Stimulated activated CD4-positive, alpha-beta T cell treated with anti-CD3 and anti-CD28 coated beads, Interleukin-2, amount 100 ng/mL, for 48 hours (primary cell): ENCODE data around the gene CD1C.
"Not testable (repeated sequence)": the region's sequence is repeated elsewhere in the genome, so short reads cannot be mapped to it uniquely, and the experiment has no call there.

Experiments
- DNase-seq, 2 donors: peaks; one replicate each; pipeline ENCODE4 v3.0.0-alpha.2; 2020

The CD1C gene

DNA sequence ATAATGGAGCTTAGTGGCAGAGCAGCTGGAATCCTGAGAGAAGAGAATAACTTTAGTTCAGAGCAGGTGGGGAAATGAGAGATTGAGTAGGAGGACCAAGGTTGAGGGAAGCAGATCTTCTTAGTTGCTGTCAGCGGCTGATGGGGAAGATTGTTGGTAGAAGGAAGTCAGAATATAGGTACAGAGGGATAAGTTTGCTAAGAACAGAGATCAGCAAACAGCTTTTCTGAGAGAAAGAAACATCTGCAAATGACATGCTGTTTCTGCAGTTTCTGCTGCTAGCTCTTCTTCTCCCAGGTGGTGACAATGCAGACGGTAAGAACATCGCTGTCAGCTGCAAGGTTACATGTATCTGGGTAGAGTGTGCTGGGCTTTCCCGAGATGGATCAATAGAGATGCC is at the start of gene CD1C:
CD1C (plus strand) TSS at position 113 of the 400 bp plus-strand sequence; CDS start at position 255, 142 bp downstream.
- no peak for DNase-seq

DNA sequence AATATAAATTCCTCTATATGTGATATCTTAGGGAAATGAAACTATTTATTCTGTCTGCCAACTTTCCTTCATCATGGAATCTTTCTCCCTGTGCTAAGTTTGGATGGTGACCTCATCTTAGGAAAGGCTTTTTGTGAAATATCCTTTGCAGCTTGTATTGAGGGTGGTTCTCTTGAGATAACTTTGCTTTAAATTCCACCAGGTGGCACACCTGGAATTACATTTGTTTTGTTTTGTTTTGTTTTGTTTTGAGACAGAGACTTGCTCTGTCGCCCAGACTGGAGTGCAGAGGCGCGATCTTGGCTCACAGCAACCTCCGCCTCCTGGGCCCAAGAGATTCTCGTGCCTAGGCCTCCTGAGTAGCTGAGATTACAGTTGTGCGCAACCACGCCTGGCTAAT is 43.1 kb upstream of the CD1C start:
- no peak for DNase-seq

DNA sequence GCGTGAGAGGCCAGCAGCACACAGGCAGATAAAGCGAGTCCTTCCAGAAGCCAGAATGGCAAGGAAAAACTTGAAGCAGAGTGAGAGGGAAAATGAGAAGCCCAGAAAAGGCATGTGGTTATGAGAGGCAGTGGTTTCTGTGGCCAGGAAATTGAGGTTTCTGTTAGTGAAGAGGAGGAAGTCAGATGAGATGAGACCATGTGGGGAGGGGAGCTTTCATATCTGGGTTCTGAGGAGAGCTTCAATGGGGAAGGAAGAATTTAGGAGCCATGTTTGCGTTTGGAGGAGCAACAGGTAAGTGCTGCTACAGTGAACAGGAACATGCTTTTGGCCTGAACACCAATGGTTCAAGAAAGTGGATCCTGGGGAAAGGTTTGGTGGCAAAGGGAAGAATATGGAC is 41.6 kb upstream of the CD1C start:
- peak; percentile 6 for DNase-seq

DNA sequence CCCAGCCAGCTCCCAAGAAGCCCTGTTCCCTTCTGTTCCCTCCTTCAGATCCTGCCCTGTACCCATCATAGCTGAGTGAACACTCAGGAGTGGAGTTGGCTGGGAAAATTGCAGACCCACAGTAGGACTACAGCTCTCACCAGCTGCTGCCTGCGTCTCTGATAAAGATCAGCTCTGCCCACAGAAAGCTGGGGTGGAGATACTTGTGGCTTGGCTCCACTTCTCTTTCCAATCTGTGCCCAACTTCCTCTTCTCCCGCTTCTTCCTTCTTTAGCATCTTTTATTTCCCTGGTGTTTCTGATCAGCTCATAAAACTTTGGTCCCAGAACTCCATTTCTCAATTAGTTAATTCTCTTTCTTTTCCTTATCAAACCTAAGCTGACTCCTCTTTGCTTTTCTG is 41.0 kb upstream of the CD1C start:
- DNase-seq: no peak

DNA sequence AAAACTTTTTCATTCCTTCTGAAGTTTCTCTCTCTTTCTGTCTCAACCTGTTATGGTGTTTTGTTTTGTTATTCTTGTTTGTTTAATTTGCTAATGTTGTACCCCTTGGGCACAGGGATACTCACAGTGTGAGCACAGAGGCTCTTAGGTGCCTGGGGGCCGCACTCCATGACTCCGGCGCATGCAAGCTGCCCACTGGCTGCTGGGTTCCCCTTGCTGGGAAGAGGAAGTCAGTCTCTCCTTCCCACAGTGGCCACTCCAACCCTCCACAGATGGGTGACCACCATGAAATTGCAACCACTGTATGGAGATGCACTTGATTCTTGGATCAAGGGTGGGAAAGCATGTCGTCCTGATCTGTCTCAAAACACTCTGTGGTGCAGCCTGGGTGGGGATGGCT is 40.1 kb upstream of the CD1C start:
- DNase-seq: no peak

DNA sequence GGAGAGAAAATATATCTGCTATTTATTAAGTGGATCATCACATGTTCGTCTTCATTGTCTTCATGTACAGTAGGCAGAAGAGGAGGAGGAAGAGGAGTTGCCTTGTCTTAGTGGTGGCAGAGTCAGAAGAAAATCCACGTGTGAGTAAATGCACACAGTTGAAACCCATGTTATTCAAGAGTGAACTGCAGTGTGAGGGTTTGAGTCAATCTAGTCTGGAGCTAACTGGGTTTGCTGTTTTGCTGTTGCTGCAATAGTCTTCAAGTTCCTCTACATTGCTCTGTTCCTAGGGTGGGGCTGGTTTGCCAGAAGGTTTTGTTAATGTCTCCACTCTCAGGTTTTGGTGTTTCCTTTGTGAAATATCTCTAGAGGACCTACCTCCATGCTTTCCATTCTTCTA is 38.6 kb upstream of the CD1C start:
- DNase-seq: no peak

DNA sequence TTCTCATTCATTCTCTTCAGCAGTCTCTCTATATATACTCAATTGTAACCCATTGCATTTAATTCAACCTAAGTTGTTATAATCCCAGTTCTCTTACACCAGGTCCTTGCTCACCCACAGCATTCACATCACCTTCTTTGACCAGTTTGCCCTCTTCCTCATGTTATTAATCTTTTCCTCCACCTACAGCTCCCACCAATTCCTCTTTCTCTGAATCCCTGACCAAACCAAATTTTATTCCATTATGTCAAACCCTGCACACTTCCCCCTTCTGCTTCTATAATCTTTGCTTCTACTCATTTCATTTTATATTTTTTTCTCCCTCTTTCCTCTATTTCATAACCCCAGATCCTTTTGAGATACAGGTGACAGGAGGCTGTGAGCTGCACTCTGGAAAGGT is 34.1 kb upstream of the CD1C start:
- no peak for DNase-seq

DNA sequence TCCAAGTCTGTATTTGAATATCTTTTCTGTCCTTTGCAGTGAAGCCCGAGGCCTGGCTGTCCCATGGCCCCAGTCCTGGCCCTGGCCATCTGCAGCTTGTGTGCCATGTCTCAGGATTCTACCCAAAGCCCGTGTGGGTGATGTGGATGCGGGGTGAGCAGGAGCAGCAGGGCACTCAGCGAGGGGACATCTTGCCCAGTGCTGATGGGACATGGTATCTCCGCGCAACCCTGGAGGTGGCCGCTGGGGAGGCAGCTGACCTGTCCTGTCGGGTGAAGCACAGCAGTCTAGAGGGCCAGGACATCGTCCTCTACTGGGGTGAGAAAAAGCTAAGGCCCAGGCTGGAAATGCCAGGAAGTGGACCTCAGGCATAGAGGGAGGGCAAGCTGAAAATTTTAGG is 33.0 kb upstream of the CD1C start:
- DNase-seq: not testable (repeated sequence)

DNA sequence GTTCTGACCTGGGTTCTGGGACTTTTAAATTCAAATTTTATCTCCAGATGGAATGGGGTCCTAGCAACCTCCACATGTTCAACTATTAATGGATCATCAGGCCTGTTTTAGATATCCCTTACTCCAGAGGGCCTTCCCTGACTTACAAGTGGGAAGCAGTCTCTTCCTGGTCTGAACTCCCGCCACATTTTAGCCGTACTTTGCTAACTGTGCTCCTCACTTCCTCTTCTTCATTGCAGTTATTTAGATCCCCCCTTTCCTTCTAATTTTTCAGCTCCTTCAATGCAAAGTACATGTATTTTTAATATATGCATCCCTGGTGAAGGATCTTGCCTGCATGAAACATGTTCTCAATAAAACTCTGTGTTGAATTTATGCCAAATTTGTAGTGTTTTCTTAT is 31.8 kb upstream of the CD1C start:
- no peak for DNase-seq

DNA sequence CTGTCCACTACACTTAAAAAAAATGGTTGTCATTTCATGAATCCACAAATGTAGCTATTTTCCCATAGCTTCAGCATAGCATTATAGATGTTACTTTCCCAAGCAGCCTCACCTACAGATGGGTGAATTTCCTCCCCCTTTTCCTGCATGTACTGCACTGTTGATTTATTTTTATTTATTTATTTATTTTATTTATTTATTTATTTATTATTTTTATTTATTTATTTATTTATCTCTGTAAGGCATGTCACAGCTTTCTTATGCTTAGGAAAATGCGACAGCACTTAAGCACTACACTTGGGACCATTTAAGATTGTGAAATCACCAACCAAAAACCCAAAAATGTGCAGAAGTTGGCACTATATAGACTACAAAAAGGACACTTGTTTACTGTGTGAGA is 30.6 kb upstream of the CD1C start:
- no peak for DNase-seq

DNA sequence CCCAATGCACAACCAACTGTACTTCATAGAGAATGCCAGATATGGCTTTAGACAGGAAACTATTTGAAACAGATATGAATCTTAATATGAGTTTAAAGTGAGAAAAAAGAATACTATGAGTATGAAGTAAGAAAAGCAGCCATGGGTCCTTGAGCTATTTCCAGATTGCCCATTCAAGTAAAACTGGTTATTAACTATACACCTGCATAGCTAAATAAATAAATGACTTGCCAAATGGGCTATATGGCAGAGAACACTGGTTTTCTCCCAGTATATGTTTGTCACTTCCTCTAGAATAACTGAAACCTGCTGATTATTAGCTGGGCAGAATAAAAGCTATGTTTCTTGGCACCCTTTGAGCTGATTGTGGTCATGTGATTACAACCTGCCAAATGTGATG is 17.0 kb upstream of the CD1C start:
- DNase-seq: no peak

DNA sequence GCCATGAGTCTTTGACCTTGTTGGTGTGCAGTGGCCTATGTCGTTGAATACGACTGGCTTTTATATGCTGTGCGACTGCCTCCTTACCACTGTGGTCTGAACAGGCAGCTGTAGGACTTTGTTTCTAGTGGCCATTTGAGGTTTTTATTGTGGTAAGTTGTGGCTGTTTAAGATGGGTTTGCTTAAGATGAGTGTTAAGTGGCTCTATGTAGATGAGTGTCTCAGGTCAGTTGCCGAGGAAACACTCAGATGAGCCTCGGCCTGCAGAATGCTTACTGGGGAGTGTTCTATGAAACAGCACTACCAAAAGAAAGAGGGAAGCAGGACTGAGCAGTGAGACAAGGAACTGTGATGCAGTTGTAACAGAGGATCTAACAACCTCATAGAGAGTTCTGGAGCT is 14.9 kb upstream of the CD1C start:
- DNase-seq: no peak

DNA sequence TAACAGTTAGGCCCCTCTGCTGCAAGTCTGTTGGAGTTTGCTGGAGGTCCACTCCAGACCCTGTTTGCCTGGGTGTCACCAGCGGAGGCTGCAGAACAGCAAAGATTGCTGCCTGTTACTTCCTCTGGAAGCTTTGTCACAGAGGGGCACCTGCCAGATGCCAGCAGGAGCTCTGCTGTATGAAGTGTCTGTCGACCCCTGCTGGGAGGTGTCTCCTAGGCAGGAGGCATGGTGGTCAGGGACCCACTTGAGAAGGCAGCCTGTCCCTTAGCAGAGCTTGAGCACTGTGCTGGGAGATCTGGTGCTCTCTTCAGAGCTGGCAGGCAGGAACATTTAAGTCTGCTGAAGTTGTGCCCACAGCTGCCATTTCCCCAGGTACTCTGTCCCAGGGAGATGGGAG is 7.3 kb upstream of the CD1C start:
- DNase-seq: not testable (repeated sequence)

DNA sequence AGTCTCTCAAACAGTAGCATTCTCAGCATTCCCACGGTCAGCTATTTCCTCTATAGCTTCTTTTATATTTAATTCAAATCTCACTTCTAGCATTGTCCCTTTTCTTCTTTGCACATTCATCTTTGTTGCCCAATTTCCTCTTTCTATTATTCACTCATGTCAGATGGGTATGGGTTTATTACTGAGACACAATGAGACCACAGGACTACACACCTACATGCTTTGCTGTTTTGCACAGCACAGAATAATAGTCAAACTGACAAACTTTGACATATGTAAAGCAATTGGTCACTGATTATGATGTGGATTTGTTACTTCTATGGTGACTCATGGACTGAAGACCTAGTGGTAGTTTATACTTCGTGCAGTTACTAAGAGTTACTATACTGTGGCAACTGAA is 5.8 kb upstream of the CD1C start:
- no peak for DNase-seq

DNA sequence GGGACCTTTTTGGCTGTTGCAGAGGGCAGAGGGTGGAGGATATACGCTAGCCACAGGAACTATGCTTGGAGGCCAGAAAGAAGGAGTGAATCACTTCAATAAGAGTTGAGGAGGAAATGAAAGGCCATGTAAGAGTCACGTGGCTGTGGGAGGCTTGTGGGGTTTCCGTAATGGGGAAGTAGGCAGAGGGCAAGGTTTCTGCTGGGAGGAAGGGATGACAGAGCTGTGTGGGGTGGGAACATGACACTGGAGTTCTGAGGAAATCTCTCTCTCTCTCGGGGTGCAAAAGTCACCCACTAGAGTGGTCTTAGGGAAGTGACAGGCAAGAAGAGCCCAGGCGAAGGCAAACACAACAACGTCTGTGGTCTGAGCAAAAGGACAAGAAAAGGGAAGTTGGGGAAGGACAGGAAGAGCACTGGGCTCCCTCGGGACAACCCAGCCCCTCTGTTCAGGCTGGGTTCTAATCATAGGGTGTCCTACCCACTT is 3.9 kb upstream of the CD1C start:
- DNase-seq: no peak

DNA sequence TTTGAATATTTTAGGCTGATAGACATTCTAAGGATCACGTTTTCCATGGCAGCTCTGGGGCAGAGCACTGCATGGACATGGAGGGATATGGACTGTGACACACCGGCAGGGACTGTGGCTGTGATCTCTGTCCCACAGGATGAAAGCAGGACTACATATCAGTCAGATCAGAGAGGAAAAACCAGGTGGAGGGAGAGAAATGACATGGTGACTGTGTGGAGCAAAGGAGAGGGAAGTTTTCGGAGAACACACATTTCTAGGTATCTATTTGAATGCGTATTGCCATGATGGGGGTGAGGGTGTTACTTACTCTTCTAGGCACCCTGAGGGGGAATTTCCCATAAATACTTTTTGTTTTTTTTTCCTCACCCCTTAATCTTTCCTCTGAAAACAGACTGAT is 3.2 kb upstream of the CD1C start:
- no peak for DNase-seq

DNA sequence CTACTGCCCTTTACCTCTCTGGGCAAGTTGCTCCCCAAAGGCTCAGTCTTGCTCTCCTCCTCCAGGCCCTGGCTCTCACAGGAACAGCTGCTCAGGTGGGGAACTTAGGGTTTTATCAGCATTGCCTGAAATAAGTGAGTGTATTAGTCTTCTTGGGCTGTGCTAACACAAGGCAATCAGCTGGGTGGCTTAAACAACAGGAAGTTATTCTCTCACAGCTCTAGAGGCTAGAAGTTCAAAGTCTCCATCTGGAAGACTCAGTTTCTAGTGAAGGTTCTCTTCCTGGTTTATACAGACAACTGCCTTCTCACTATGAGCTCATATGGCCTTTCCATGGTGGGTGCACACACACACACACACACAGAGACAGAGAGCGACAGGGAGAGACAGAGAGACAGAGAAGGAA is 2.8 kb upstream of the CD1C start:
- DNase-seq: no peak

DNA sequence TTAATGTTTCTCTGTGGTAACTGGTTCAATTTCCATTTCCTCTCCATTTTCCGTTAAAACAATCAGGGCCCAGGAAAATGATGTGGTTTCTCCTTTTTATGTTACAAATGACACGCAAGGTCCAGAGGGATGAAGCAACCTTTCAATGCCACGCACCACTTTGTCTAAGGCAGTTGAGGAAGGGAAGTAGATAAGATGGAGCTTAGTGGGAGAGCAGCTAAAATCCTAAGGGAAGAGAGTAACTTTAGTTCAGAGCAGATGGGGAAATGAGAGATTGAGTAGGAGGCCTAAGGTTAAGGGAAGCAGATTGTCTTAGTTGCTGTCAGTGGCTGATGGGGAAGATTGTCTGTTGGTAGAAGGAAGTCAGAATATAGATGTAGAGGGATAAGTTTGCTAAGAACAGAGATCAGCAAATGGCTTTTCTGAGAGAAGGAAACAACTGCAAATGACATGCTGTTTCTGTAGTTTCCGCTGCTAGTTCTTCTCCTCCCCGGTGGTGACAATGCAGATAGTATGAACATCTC is 660 bp downstream of the CD1C start:
- DNase-seq: no peak

DNA sequence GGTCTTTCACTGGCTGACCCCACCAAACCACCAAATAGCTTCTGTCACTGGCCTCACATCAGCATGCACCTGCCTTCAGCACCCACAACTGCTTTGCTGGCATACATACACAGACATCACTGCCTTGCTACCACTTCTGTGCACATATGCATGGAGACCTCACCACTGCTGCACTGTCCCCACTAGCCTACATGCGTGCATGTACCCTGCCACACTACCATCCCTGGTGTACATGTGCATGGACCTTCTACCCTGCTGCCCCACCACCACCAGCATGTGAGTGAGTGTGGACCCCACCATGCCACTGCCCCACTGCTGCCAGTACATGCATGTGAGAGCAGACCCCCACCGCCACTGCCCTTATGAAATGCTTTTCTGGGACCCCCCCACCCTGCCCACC is 6.1 kb downstream of the CD1C start:
- DNase-seq: no peak

DNA sequence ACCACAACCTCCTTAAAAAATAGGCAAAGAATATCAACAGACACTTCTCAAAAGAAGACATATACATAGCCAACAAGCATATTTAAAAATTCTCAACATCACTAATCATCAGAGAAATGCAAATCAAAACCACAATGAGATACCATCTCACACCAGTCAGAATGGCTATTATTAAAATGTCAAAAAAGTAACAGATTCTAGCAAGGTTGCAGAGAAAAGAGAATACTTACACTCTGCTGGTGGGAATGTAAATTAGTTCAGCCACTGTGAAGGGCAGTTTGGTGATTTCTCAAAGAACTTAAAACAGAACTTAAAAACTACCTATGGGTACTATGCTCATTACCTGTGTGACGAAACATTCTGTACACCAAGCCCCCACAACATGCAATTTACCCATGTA is 20.9 kb downstream of the CD1C start:
- DNase-seq: no peak

DNA sequence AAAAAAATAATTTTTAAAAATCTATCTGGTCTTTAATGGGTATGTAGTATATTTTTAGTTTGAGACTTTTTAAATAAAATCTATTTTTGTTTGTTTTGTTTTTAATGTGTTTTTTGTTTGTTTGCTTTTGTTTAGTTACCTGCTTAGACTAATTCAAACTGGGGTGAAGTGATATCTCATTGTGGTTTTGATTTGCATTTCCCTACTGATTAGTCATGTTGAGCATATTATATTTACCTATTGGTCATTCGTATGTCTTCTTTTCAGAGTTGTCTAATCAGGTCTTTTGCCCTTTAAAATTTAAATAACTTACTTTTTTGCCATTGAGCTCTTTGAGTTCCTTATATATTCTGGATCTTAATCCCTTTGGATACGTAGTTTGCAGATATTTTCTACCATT is 21.3 kb downstream of the CD1C start:
- no peak for DNase-seq

DNA sequence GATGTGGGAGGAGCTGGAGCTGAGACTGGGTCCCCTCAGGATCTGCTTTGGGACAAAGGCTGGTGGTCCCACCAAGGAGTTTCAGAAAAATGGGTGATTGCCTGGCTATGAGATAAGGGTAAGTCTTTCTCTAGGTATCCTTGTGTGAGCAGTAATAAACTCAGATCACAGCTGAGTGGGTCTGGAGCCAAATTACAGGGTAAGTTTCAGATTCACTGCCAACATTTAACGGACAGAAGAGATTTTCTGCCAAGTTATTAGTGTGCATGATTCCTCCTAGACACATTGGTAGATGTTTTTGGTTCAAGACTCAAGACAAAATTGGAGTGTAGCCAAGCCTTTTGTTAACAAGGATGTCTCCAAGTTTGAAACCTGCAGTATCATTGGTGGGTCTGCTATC is 34.1 kb downstream of the CD1C start:
- no peak for DNase-seq

DNA sequence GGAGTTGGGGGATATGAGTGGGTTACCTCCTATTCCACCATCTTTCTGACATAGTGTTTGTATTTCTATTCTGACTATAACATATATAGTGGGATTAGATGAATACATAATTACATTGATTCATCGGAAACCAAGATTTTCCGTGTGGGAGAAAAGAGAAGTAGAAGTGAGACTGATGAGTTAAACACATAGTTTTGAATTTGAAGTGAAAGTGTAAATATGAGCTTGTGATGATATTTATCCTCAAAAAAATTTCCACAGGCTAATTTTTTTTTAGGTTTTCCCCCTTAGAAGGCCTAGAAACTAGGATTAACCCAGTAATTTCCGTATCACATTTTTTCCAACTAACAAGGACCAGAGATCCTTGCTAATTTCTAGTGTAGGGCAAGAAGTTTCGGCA is 34.7 kb downstream of the CD1C start:
- DNase-seq: no peak

DNA sequence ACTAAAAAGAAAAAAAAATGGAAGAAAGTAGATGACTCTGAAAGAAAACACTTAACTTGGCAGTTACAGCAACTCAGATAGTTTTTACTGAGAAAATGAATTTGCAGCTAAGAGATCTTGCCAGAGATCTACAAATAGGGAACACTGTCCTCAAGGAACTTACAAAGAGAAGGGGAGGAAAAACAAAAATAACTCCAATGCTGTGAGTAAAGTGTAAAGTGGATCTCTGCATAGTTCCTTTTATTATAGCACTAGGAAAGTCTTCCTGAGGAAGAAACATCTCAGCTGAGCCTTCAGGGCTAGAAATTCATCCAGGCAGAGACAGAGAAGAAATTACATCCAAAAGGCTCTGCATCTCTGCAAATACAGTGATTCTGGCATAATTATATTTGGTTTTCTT is 37.8 kb downstream of the CD1C start:
- DNase-seq: no peak

DNA sequence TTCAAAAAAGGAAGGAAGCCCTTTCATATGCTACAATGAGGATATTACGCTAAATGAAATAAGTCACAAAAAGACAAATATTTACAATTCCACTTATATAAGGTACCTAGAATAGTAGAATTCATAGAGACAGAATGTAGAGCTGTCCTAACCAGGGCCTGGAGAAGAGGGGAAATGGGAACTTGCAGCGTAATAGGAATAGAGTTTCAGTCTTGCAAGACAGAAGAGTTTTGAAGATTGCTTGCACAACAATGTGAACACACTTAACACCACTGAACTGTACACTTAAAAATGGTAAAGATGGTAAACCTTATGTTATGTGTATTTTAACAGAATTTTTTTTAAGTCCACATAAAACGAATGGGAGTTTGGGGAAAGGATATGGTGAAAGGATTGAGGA is 38.7 kb downstream of the CD1C start:
- DNase-seq: no peak

DNA sequence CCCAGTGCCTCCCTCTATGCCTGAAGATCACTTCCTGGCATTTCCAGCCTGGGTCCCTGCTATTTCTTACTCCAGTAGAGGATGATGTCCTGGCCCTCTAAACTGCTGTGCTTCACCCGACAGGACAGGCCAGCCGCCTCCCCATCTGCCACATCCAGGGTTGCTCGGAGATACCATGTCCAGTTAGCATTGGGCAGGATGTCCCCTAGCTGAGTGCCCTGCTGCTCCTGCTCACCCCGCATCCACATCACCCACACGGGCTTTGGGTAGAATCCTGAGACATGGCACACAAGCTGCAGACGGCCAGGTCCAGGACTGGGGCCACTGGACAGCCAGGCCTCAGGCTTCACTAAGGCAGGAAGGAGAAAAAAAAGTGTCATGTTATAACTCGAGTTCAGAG is 39.6 kb downstream of the CD1C start:
- no peak for DNase-seq
